ENCODE results near the gene SEM1.

DNA sequence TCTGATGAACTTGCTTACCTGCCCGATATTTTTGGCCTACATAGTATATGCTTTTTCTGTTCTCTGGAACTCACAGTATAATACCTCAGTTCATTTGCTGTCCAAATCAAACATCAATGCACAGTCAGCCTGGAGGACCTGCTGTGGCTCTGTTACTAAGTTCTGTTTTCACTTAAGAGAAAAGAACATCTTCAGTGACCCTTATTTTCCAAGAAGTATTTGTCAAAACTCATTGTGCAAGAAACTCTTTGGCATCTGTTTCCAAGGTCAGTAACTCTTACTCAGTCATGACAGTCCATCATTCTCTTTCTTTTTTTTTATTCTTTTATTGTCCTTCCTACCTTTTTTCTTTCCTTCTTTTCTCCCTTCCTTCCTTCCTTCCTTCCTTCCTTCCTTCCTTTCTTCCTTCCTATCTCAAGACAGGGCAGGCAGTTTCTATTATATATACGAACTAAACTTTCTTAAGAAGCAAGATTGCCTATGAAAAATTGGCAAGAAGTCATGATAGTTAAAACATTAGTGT lies 37.8 kb upstream of the SEM1 start:
- no peak for TF ChIP-seq POLR2A (IDR thresholded peaks at IDR 0.05)
- TF ChIP-seq, protein P1, sequence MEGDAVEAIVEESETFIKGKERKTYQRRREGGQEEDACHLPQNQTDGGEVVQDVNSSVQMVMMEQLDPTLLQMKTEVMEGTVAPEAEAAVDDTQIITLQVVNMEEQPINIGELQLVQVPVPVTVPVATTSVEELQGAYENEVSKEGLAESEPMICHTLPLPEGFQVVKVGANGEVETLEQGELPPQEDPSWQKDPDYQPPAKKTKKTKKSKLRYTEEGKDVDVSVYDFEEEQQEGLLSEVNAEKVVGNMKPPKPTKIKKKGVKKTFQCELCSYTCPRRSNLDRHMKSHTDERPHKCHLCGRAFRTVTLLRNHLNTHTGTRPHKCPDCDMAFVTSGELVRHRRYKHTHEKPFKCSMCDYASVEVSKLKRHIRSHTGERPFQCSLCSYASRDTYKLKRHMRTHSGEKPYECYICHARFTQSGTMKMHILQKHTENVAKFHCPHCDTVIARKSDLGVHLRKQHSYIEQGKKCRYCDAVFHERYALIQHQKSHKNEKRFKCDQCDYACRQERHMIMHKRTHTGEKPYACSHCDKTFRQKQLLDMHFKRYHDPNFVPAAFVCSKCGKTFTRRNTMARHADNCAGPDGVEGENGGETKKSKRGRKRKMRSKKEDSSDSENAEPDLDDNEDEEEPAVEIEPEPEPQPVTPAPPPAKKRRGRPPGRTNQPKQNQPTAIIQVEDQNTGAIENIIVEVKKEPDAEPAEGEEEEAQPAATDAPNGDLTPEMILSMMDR (IDR thresholded peaks at IDR 0.05 in 4 of 5, conservative IDR thresholded peaks at IDR 0.05 in 1 of 5): no peak
